22Rv1 (cell line): Measurements from ENCODE around the gene LARP4.
"Not testable (repeated sequence)": the region's sequence is repeated elsewhere in the genome, so short reads cannot be mapped to it uniquely, and the experiment has no call there.

Experiments
- CTCF ChIP-seq: fragments of 450-650 bp; IDR thresholded peaks from 2 replicates; pipeline ENCODE4 v1.5.1; 2017; ENCODE audit warnings: mild to moderate bottlenecking
- ZFX ChIP-seq: fragments of 450-650 bp; IDR thresholded peaks from 2 replicates; pipeline ENCODE4 v1.6.1; 2017; ENCODE audit warnings: antibody characterized with exemption, borderline replicate concordance

GRCh38 chr12:50370672-50371071, 30.0 kb upstream of the LARP4 start:
- TF ChIP-seq CTCF, ZFX: not testable (repeated sequence)
